Endothelial cell of umbilical vein (primary cell): ENCODE measurements around the gene UTF1. TPM values are rescaled to one million over a fixed set of nuclear protein-coding genes. Genes with fewer than 3 reads are reported as not detected.

Source experiments
- BruUV-seq: library from RNA; stranded (reverse); fragments of 400-500 nt; replicated peaks from 2 replicates; lab custom pipeline; 2021; lab: Mats Ljungman, UMichigan
- CTCF ChIA-PET: fragments of 300-600, 350-600 bp; sonication (Branson Sonifier 250); formaldehyde crosslinking; loops from one replicate; lab custom pipeline; 2021; ENCODE audit warnings: antibody characterized with exemption, inconsistent platforms; lab: Charles Lee
- POLR2A ChIA-PET: fragments of 300-600, 350-600 bp; sonication (Branson Sonifier 250); formaldehyde crosslinking; loops from one replicate; lab custom pipeline; 2021; ENCODE audit warnings: antibody characterized with exemption, inconsistent platforms; lab: Charles Lee
- DNase-seq: peaks from one replicate; pipeline ENCODE4 v3.0.0-alpha.2; 2011; ENCODE audit warnings: low read depth, low spot score
- FAIRE-seq: peaks from 2 replicates; lab custom pipeline; 2011; peaks lifted over from hg19 to GRCh38; lab: Jason Lieb, UNC
- H2AFZ ChIP-seq: 2 replicates; pipeline ENCODE4 v1.6.0; 2012; ENCODE audit warnings: low read depth, low read length, control low read depth, inconsistent platforms
- H3K27ac ChIP-seq: 2 replicates; pipeline ENCODE4 v1.5.1; 2011; ENCODE audit warnings: low read depth, mild to moderate bottlenecking, control low read depth, low read length, moderate library complexity; ENCODE audit not compliant: insufficient read depth
- H3K27me3 ChIP-seq, 2 experiments: 2 replicates each; pipeline versions ENCODE4 v1.6.0 to v1.6.1; 2011; ENCODE audit warnings: low read length in 2 of 2, mixed read lengths in 1 of 2; ENCODE audit not compliant: control insufficient read depth in 2 of 2, insufficient read depth in 2 of 2
- H3K36me3 ChIP-seq, 2 experiments: 2 replicates in 1 of 2; 3 replicates in 1 of 2; pipeline ENCODE4 v1.5.1; 2011; ENCODE audit warnings: low read length in 2 of 2, mild to moderate bottlenecking in 1 of 2, moderate library complexity in 1 of 2; ENCODE audit not compliant: control insufficient read depth in 2 of 2, insufficient read depth in 2 of 2; ENCODE audit errors: extremely low read depth in 1 of 2
- H3K4me1 ChIP-seq: 3 replicates; pipeline ENCODE4 v1.5.1; 2011; ENCODE audit warnings: mild to moderate bottlenecking, low read length; ENCODE audit not compliant: control insufficient read depth, insufficient read depth; ENCODE audit errors: extremely low read depth
- H3K4me2 ChIP-seq: 2 replicates; pipeline ENCODE4 v1.6.1; 2011; ENCODE audit warnings: low read length, control low read depth, mixed read lengths; ENCODE audit not compliant: insufficient read depth
- H3K4me3 ChIP-seq, 3 experiments: fragments of 200-600 bp in 1 of 3; sonication (generic), shearing (Covaris generic) in 1 of 3; replicated peaks in 1 of 3; 2 replicates each; pipeline ENCODE4 v1.5.1; 2011 to 2016; ENCODE audit warnings: control low read depth in 3 of 3, low read length in 3 of 3, mild to moderate bottlenecking in 2 of 3, inconsistent platforms in 1 of 3, low read depth in 1 of 3, moderate library complexity in 1 of 3; ENCODE audit not compliant: insufficient read depth in 1 of 3
- H3K79me2 ChIP-seq: 2 replicates; pipeline ENCODE4 v1.6.0; 2012; ENCODE audit warnings: low read length, inconsistent platforms; ENCODE audit not compliant: control insufficient read depth, insufficient read depth
- H3K9ac ChIP-seq: replicated peaks from 2 replicates; pipeline ENCODE3; 2011; ENCODE audit warnings: low read length, control low read depth; ENCODE audit not compliant: insufficient read depth; ENCODE audit errors: extremely low read depth
- H3K9me1 ChIP-seq: replicated peaks from 3 replicates; pipeline ENCODE4 v1.6.0; 2011; ENCODE audit warnings: mild to moderate bottlenecking, low read length; ENCODE audit not compliant: control insufficient read depth, insufficient read depth; ENCODE audit errors: extremely low read depth
- H3K9me3 ChIP-seq: replicated peaks from 2 replicates; pipeline ENCODE4 v1.5.1; 2012; ENCODE audit warnings: low read length, inconsistent platforms; ENCODE audit not compliant: control insufficient read depth, insufficient read depth
- H4K20me1 ChIP-seq: replicated peaks from 2 replicates; pipeline ENCODE3; 2011; ENCODE audit warnings: mild to moderate bottlenecking, low read length; ENCODE audit not compliant: control insufficient read depth, insufficient read depth; ENCODE audit errors: extremely low read depth
- CTCF ChIP-seq, 2 donors: IDR thresholded peaks; 1 replicate in 1 of 2; 2 replicates in 1 of 2; pipeline ENCODE4 v1.5.1; 2011; ENCODE audit warnings: low read length in 2 of 2, mild to moderate bottlenecking in 2 of 2, moderate library complexity in 2 of 2, control low read depth in 1 of 2, inconsistent platforms in 1 of 2, low read depth in 1 of 2; ENCODE audit not compliant: insufficient read depth in 1 of 2; ENCODE audit errors: extremely low read depth in 1 of 2
- EZH2 ChIP-seq: IDR thresholded peaks from 2 replicates; pipeline ENCODE4 v1.6.1; 2012; ENCODE audit warnings: borderline replicate concordance, low read depth, mild to moderate bottlenecking, moderate library complexity, low read length, inconsistent platforms; ENCODE audit not compliant: severe bottlenecking
- FOS ChIP-seq: IDR thresholded peaks from 2 replicates; pipeline ENCODE4 v1.6.1; 2011; ENCODE audit warnings: mild to moderate bottlenecking, low read length, moderate library complexity, borderline replicate concordance; ENCODE audit not compliant: insufficient read depth
- GATA2 ChIP-seq: IDR thresholded peaks from 2 replicates; pipeline ENCODE4 v1.7.0; 2011; ENCODE audit warnings: low read depth, mild to moderate bottlenecking, moderate library complexity, mixed read lengths, low read length; ENCODE audit not compliant: insufficient read length, insufficient read depth
- JUN ChIP-seq: IDR thresholded peaks from 2 replicates; pipeline ENCODE4 v1.6.1; 2011; ENCODE audit warnings: borderline replicate concordance, low read depth; ENCODE audit not compliant: insufficient read length, insufficient read depth
- MAX ChIP-seq: IDR thresholded peaks from 2 replicates; pipeline ENCODE4 v1.6.1; 2011; ENCODE audit not compliant: insufficient read depth, insufficient read length
- MYC ChIP-seq: IDR thresholded peaks from one replicate; pipeline ENCODE4 v1.6.1; 2011; ENCODE audit warnings: mild to moderate bottlenecking, low read depth, low read length
- POLR2A ChIP-seq: IDR thresholded peaks from 2 replicates; pipeline ENCODE4 v1.6.1; 2012; ENCODE audit warnings: low read depth, mild to moderate bottlenecking, control low read depth, low read length
- POLR2AphosphoS5 ChIP-seq: IDR thresholded peaks from 2 replicates; pipeline ENCODE4 v1.6.1; 2012; ENCODE audit warnings: low read depth, mild to moderate bottlenecking, control low read depth, low read length, moderate library complexity; ENCODE audit not compliant: insufficient read depth
- dilution Hi-C: fragments of 300-500 bp; cut with MboI; formaldehyde crosslinking; loops from one replicate; pipeline ENCODE4 v1.15.0; 2019; ENCODE audit warnings: low sequenced_read_pairs; ENCODE audit not compliant: extremely low pct_ligation_motif_present
- intact Hi-C: fragments of 100-400 bp; cut with micrococcal nuclease; formaldehyde crosslinking; loops from one replicate; pipeline ENCODE4 v1.10.0; 2022
- polyA plus RNA-seq, 4 experiments: library from polyadenylated mRNA; depleted of rRNA in 3 of 4; stranded (reverse) in 3 of 4; unstranded in 1 of 4; fragments of >200 nt; gene quantifications; 2 replicates each; pipeline versions ENCODE4 v1.2.1 to v1.2.3, GENCODE V29; 2011 to 2012; ENCODE audit warnings: missing spikeins in 1 of 4
- total RNA-seq: library from RNA; stranded (reverse); gene quantifications from 2 replicates; pipeline ENCODE4 v1.2.3, GENCODE V29; 2021

UTF1 gene
- total and polyA plus RNA-seq, 2 donors (not counting 3 experiments of a cell fraction or from before 2014, with no cell fraction given) = not detected

DNA sequence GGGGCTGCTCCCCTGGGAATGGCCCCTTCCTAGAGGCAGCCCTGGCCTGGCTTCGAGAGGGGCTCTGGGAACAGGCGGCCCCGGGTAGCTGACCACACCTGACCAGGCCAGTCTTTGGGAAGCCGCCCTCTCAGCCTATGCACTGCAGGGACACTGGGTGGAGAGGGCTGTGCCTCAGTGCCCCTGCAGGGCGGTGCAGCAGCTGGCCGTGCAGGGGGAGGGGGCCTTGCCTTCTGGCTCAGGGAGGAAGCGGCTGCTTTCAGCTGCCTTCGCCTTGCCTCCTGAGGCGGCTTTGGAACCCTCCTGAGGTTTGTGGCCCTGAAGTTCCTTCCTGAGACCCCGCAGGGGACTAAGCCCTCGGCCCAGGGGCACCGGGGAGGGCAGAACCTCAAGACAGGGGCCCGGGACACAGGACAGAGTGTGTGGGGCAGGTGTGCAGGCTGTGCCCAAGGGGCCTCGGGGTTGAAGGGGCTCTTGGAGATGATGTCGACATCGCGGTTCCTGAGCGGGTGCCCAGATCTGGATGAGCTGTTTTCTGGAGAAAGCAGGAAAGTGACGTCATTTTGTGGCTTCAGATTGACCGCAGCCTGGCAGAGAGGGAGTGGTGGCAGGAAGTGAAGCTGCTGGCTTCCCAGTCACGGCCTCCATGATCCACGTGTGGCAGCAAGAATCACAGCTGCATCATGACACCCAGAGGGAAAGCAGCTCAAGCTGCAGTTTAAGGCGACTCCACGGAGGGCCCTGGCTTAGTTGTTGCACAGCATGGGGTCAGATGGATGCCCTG, 29.0 kb downstream of the UTF1 start:
- POLR2A ChIA-PET = no interaction called here
- TF ChIP-seq POLR2A (no peak), JUN (peak; percentile 95), POLR2AphosphoS5 (peak; percentile 80), EZH2 (no peak), MYC (peak; percentile 76), CTCF (IDR thresholded peaks at IDR 0.05; ENCODE audit: extremely low read depth in 1 of 2, insufficient read depth in 1 of 2, low read depth in 1 of 2, low read length in 2 of 2) (no peak), GATA2 (no peak), FOS (peak; percentile 94), MAX (peak; percentile 75)
- H3K36me3 ChIP-seq = no peaks in the 10 kb centered on the region
- DNase-seq (peak; percentile 83), FAIRE-seq (peak; percentile 97)
- no peaks in the 10 kb centered on the region for H4K20me1 ChIP-seq
- intact Hi-C loops (loop anchor here (1.0 kb wide), 2 partner anchors 34 to 48 kb away; no protein-coding TSS in a partner anchor), dilution Hi-C loops (no loop called here)
- H3K4me1 ChIP-seq = peaks cover 26% of the 10 kb centered on the region
- no peak overlapping the region for H3K4me3 ChIP-seq
- no peak overlapping the region for H3K9ac ChIP-seq
- BruUV-seq = no TSS peak
- no peaks in the 10 kb centered on the region for H3K9me3 ChIP-seq
- CTCF ChIA-PET = interaction anchor here (1.0 to 2.4 kb wide), 5 partner anchors 13 to 604 kb away, joined by 3 to 10 read pairs (median 5); no protein-coding TSS in a partner anchor
- H3K9me1 ChIP-seq = no peaks in the 10 kb centered on the region
- peaks cover 0 to 4% of the 10 kb centered on the region in 2 experiments for H3K27me3 ChIP-seq
- H3K27ac ChIP-seq = no peak overlapping the region
- no peaks in the 10 kb centered on the region for H3K79me2 ChIP-seq
- H2AFZ ChIP-seq = peak overlapping the region; percentile 10
- no peak overlapping the region for H3K4me2 ChIP-seq
